ENCODE results near the gene MED16. TPM values are rescaled to one million over a fixed set of nuclear protein-coding genes. Genes with fewer than 3 reads are reported as not detected.
A peak's percentile ranks its signal among the peaks of the same experiment; 100 is the strongest.

The MED16 gene
- total RNA-seq, 4 donors from 2014 or later = 45.1 to 63.9 (median 57.0) TPM

GRCh38 chr19:834216-834615 is 58.8 kb downstream of the MED16 start:
- H3K27me3 ChIP-seq = peaks cover 68% of the 10 kb centered on the region
- no peak for TF ChIP-seq CTCF (IDR thresholded peaks at IDR 0.05)
- no peak for TF ChIP-seq POLR2AphosphoS5 (IDR thresholded peaks at IDR 0.05)
- TF ChIP-seq EP300 (IDR thresholded peaks at IDR 0.05) = no peak
- TF ChIP-seq POLR2A (IDR thresholded peaks at IDR 0.05) = no peak

GRCh38 chr19:831407-832369 is 61.3 kb downstream of the MED16 start:
- 59% methylated on average over 19 of the region's 38 CpGs for WGBS
- Histone ChIP-seq H3K27me3 (peaks cover 60% of the 10 kb centered on the region), H3K27ac (no peak overlapping the region), H3K4me1 (peaks cover 9% of the 10 kb centered on the region), H3K4me3 (no peak overlapping the region), H3K9me3 (no peaks in the 10 kb centered on the region), H3K36me3 (no peaks in the 10 kb centered on the region)
- TF ChIP-seq EP300 (IDR thresholded peaks at IDR 0.05) (no peak), CTCF (IDR thresholded peaks at IDR 0.05) (no peak), POLR2A (IDR thresholded peaks at IDR 0.05) (no peak), POLR2AphosphoS5 (IDR thresholded peaks at IDR 0.05) (no peak)
- no peak for DNase-seq (ENCODE audit: low spot score in 2 of 2)

More at GRCh38 chr19:834216-834615, 58.8 kb downstream of the MED16 start:
- no peaks in the 10 kb centered on the region for H3K4me1 ChIP-seq
- WGBS = 79% methylated on average over 24 of the region's 24 CpGs
- H3K4me3 ChIP-seq = no peak overlapping the region
- H3K27ac ChIP-seq = no peak overlapping the region
- peak in 1 of 2 donors; percentile 71 for DNase-seq (ENCODE audit: low spot score in 2 of 2)
- H3K36me3 ChIP-seq = no peaks in the 10 kb centered on the region
- no peaks in the 10 kb centered on the region for H3K9me3 ChIP-seq

GRCh38 chr19:829129-829758 is 63.7 kb downstream of the MED16 start:
- 58% methylated on average over 14 of the region's 18 CpGs for WGBS
- Histone ChIP-seq H3K27ac (no peak overlapping the region), H3K27me3 (peaks cover 39% of the 10 kb centered on the region), H3K4me1 (peaks cover 9% of the 10 kb centered on the region), H3K36me3 (no peaks in the 10 kb centered on the region), H3K4me3 (no peak overlapping the region), H3K9me3 (no peaks in the 10 kb centered on the region)
- DNase-seq (ENCODE audit: low spot score in 2 of 2) = no peak
- no peak for TF ChIP-seq POLR2A (IDR thresholded peaks at IDR 0.05)

GRCh38 chr19:827710-828321 is 65.2 kb downstream of the MED16 start, which contains the start of gene AZU1:
Gene AZU1, plus strand, starts transcription at chr19:827837. Its CDS starts 10 bp downstream, at chr19:827847.
- no peak for DNase-seq (ENCODE audit: low spot score in 2 of 2)
- H3K9me3 ChIP-seq = no peaks in the 10 kb centered on the region
- peaks cover 39% of the 10 kb centered on the region for H3K27me3 ChIP-seq
- peaks cover 9% of the 10 kb centered on the region for H3K4me1 ChIP-seq
- TF ChIP-seq POLR2A (IDR thresholded peaks at IDR 0.05) = no peak
- TF ChIP-seq CTCF (IDR thresholded peaks at IDR 0.05) = no peak
- TF ChIP-seq EP300 (IDR thresholded peaks at IDR 0.05) = no peak
- TF ChIP-seq POLR2AphosphoS5 (IDR thresholded peaks at IDR 0.05) = no peak
- no peaks in the 10 kb centered on the region for H3K36me3 ChIP-seq
- WGBS = 48% methylated on average over 13 of the region's 33 CpGs
- H3K4me3 ChIP-seq = no peak within 1 kb of the TSS
- no peak within 1 kb of the TSS for H3K27ac ChIP-seq

- H3K4me3 ChIP-seq = no peak overlapping the region
- no peak for TF ChIP-seq POLR2A (IDR thresholded peaks at IDR 0.05)
- no peak for TF ChIP-seq CTCF (IDR thresholded peaks at IDR 0.05)
- no peak for TF ChIP-seq POLR2AphosphoS5 (IDR thresholded peaks at IDR 0.05)
- no peak for TF ChIP-seq EP300 (IDR thresholded peaks at IDR 0.05)
- peaks cover 11% of the 10 kb centered on the region for H3K4me1 ChIP-seq
- no peaks in the 10 kb centered on the region for H3K36me3 ChIP-seq
- no peak overlapping the region for H3K27ac ChIP-seq
- peaks cover 44% of the 10 kb centered on the region for H3K27me3 ChIP-seq
- DNase-seq (ENCODE audit: low spot score in 2 of 2) = no peak
- H3K9me3 ChIP-seq = no peaks in the 10 kb centered on the region
- 89% methylated on average over 11 of the region's 11 CpGs for WGBS
Observed at GRCh38 chr19:827314-827709, 65.7 kb downstream of the MED16 start.

Data from suprapubic skin (tissue), 4 donors.